ENCODE measurements around the gene FMN2. TPM values are rescaled to one million over a fixed set of nuclear protein-coding genes. Genes with fewer than 3 reads are reported as not detected.

The FMN2 gene
- total and polyA plus RNA-seq, 8 donors: 0.20 to 2.1 (median 1.2) TPM

DNA sequence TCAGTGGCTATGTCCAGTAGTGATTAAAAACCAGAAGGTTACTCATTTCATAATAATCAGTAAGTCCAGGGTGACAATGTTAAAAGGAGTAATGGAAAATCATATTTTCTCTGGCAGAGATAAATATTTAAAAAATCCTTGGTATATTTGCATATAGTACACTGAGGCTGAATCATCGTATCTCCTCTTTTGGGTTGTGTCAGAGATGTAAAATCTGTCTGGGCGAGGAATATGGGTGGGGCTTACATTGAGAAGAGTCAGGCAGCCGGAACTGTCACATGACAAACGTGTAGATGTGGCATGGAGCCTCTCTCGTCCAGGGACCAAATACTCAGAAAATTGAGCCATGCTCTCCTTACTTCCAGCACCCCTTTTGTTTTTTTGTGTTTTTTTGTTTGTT, 120.9 kb downstream of the FMN2 start:
- TF ChIP-seq, protein P1, sequence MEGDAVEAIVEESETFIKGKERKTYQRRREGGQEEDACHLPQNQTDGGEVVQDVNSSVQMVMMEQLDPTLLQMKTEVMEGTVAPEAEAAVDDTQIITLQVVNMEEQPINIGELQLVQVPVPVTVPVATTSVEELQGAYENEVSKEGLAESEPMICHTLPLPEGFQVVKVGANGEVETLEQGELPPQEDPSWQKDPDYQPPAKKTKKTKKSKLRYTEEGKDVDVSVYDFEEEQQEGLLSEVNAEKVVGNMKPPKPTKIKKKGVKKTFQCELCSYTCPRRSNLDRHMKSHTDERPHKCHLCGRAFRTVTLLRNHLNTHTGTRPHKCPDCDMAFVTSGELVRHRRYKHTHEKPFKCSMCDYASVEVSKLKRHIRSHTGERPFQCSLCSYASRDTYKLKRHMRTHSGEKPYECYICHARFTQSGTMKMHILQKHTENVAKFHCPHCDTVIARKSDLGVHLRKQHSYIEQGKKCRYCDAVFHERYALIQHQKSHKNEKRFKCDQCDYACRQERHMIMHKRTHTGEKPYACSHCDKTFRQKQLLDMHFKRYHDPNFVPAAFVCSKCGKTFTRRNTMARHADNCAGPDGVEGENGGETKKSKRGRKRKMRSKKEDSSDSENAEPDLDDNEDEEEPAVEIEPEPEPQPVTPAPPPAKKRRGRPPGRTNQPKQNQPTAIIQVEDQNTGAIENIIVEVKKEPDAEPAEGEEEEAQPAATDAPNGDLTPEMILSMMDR (IDR thresholded peaks at IDR 0.05): no peak
- no peak overlapping the region for H3K4me3 ChIP-seq
- no peaks in the 10 kb centered on the region for H3K27me3 ChIP-seq
- ATAC-seq (no peak), DNase-seq (no peak)
- H3K9me3 ChIP-seq: no peaks in the 10 kb centered on the region
- intact Hi-C loops (cut with DNase I): no loop called here
- no peaks in the 10 kb centered on the region for H3K36me3 ChIP-seq
- H3K4me1 ChIP-seq: no peaks in the 10 kb centered on the region
- no peak overlapping the region for H3K27ac ChIP-seq

DNA sequence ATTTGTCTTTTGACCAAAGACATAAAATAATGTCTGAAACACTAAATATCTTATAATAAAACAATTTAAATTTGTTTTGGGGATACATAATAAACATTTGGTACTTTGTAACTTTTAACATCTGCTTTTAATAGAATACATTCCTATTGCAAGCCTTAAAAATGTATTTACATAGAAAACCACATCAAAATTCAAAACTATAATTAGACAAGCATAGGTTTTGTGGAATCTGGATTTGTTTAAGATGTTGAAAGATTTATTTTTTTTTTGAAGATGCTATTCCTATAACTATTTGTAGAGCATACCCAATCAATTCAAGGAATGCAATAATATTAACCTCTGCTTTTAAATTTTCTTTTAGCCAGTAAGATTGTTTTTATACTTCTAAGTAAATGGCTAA, 125.7 kb downstream of the FMN2 start:
- no peak for DNase-seq
- intact Hi-C loops (cut with DNase I): no loop called here
- no peak for ATAC-seq
- Histone ChIP-seq H3K9me3 (peaks cover 0 to 8% of the 10 kb centered on the region in 2 donors), H3K27ac (no peak overlapping the region), H3K27me3 (no peaks in the 10 kb centered on the region), H3K36me3 (no peaks in the 10 kb centered on the region), H3K4me3 (no peak overlapping the region), H3K4me1 (no peaks in the 10 kb centered on the region)
- TF ChIP-seq, protein P1 (IDR thresholded peaks at IDR 0.05): no peak

DNA sequence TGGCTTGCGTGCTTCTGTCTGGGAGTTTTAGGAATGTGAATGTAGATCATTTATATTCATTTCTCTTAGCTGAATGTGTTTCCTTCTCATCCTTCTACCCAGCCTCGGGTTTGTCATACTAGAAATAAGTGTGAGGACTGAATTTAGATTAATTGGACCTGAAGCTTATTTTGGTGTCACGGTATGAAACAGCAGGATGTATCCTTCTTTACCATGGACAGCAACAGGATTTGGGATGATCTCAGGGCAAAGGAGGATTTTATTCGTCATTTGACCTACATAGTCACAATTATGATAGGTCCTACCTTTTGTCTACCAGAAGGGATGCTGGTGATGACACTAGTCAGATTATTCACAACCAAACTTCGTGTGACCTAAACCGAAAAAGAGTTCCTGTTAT, 127.4 kb downstream of the FMN2 start:
- intact Hi-C loops (cut with DNase I): no loop called here
- peaks cover 0 to 16% of the 10 kb centered on the region in 2 donors for H3K9me3 ChIP-seq
- H3K27me3 ChIP-seq: no peaks in the 10 kb centered on the region
- no peaks in the 10 kb centered on the region for H3K4me1 ChIP-seq
- no peak for ATAC-seq
- no peaks in the 10 kb centered on the region for H3K36me3 ChIP-seq
- no peak overlapping the region for H3K27ac ChIP-seq
- DNase-seq: no peak
- no peak overlapping the region for H3K4me3 ChIP-seq
- TF ChIP-seq, protein P1 (IDR thresholded peaks at IDR 0.05): no peak

GRCh38 chr1:240226102-240226501, 134.4 kb downstream of the FMN2 start:
- TF ChIP-seq, protein P1 (IDR thresholded peaks at IDR 0.05): no peak
- ATAC-seq (no peak), DNase-seq (no peak)
- Histone ChIP-seq H3K27me3 (no peaks in the 10 kb centered on the region), H3K9me3 (peaks cover 0 to 39% of the 10 kb centered on the region in 2 donors), H3K27ac (no peak overlapping the region), H3K4me1 (no peaks in the 10 kb centered on the region), H3K36me3 (no peaks in the 10 kb centered on the region), H3K4me3 (no peak overlapping the region)
- intact Hi-C loops (cut with DNase I): no loop called here

- TF ChIP-seq, protein P1 (IDR thresholded peaks at IDR 0.05): no peak
- DNase-seq (no peak), ATAC-seq (no peak)
- Histone ChIP-seq H3K4me3 (no peak overlapping the region), H3K27me3 (no peaks in the 10 kb centered on the region), H3K27ac (no peak overlapping the region), H3K9me3 (peaks cover 0 to 12% of the 10 kb centered on the region in 2 donors), H3K36me3 (no peaks in the 10 kb centered on the region), H3K4me1 (no peaks in the 10 kb centered on the region)
- intact Hi-C loops (cut with DNase I): no loop called here
Observed at GRCh38 chr1:240230816-240231215, 139.1 kb downstream of the FMN2 start.

Data from left lung (tissue), 10 donors.